ENCODE results near the gene MRO. TPM values are rescaled to one million over a fixed set of nuclear protein-coding genes. Genes with fewer than 3 reads are reported as not detected.

The MRO gene
- total RNA-seq, 1 donor from 2014 or later, result 0.18 TPM

- FAIRE-seq (no peak), DNase-seq (ENCODE audit: low read depth) (no peak)
- Histone ChIP-seq H3K4me1 (ENCODE audit: insufficient read depth, low read length) (no peaks in the 10 kb centered on the region), H3K9ac (ENCODE audit: low read length) (no peak overlapping the region), H4K20me1 (ENCODE audit: insufficient read depth, low read length) (no peaks in the 10 kb centered on the region), H2AFZ (ENCODE audit: low read depth, low read length) (no peak overlapping the region), H3K4me3 (ENCODE audit: insufficient read depth, low read depth, low read length) (no peak overlapping the region), H3K27me3 (ENCODE audit: insufficient read depth, low read length) (no peaks in the 10 kb centered on the region), H3K79me2 (ENCODE audit: insufficient read depth, low read length) (no peaks in the 10 kb centered on the region), H3K27ac (ENCODE audit: low read depth, low read length) (no peak overlapping the region), H3K9me3 (ENCODE audit: insufficient read depth, low read depth, low read length) (no peaks in the 10 kb centered on the region), H3K36me3 (ENCODE audit: insufficient read depth, low read length) (no peaks in the 10 kb centered on the region), H3K4me2 (ENCODE audit: low read length) (no peak overlapping the region)
- Mint-ChIP-seq H3K36me3 (ENCODE audit: low read depth, unreplicated experiment) (no peaks in the 10 kb centered on the region), H3K27me3 (ENCODE audit: low read depth, unreplicated experiment) (peaks cover 11% of the 10 kb centered on the region), H3K27ac (ENCODE audit: unreplicated experiment) (no peak overlapping the region), H3K4me3 (ENCODE audit: unreplicated experiment) (no peak overlapping the region), H3K9me3 (ENCODE audit: unreplicated experiment) (peaks cover 4% of the 10 kb centered on the region), H3K4me1 (ENCODE audit: low read depth, unreplicated experiment) (peaks cover 8% of the 10 kb centered on the region)
- TF ChIP-seq EZH2 (IDR thresholded peaks at IDR 0.05; ENCODE audit: insufficient read depth, low read length) (no peak), CTCF (IDR thresholded peaks at IDR 0.05; ENCODE audit: insufficient read depth, low read depth, low read length) (no peak)
These were observed 66.5 kb downstream of the MRO start for GRCh38 chr18:50753311-50753710.

DNA sequence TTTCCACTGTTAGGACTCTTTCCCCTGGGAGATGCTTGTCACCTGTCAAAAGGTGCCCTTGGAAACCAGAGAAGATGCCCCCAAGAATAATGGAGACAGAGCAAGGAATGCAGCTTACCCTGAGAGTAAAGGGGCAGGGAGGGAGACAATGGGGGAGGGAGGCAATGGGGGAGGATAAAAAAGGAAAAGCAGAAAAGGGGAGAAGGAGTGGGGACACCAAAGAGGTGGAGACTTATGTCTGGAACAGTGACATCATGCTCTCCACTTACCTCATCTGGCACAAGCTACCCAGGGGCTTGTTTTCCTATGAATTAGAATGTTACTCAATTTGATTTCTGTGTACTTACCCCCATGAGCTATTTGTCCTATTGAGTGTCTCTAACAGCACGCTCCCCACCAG, 67.9 kb downstream of the MRO start:
- no peak for DNase-seq (ENCODE audit: low read depth)
- Mint-ChIP-seq H3K4me3 (ENCODE audit: unreplicated experiment) (no peak overlapping the region), H3K27ac (ENCODE audit: unreplicated experiment) (no peak overlapping the region), H3K4me1 (ENCODE audit: low read depth, unreplicated experiment) (peaks cover 8% of the 10 kb centered on the region), H3K36me3 (ENCODE audit: low read depth, unreplicated experiment) (no peaks in the 10 kb centered on the region), H3K9me3 (ENCODE audit: unreplicated experiment) (peaks cover 6% of the 10 kb centered on the region), H3K27me3 (ENCODE audit: low read depth, unreplicated experiment) (peaks cover 11% of the 10 kb centered on the region)
- Histone ChIP-seq H3K4me1 (ENCODE audit: insufficient read depth, low read length) (no peaks in the 10 kb centered on the region), H3K27me3 (ENCODE audit: insufficient read depth, low read length) (no peaks in the 10 kb centered on the region), H3K9me3 (ENCODE audit: insufficient read depth, low read depth, low read length) (no peaks in the 10 kb centered on the region), H3K9ac (ENCODE audit: low read length) (no peak overlapping the region), H3K4me3 (ENCODE audit: insufficient read depth, low read depth, low read length) (no peak overlapping the region), H3K4me2 (ENCODE audit: low read length) (no peak overlapping the region), H4K20me1 (ENCODE audit: insufficient read depth, low read length) (no peaks in the 10 kb centered on the region), H3K79me2 (ENCODE audit: insufficient read depth, low read length) (no peaks in the 10 kb centered on the region), H3K27ac (ENCODE audit: low read depth, low read length) (no peak overlapping the region), H3K36me3 (ENCODE audit: insufficient read depth, low read length) (no peaks in the 10 kb centered on the region), H2AFZ (ENCODE audit: low read depth, low read length) (no peak overlapping the region)
- FAIRE-seq, result no peak
- TF ChIP-seq CTCF (IDR thresholded peaks at IDR 0.05; ENCODE audit: insufficient read depth, low read depth, low read length) (no peak), EZH2 (IDR thresholded peaks at IDR 0.05; ENCODE audit: insufficient read depth, low read length) (no peak)

DNA sequence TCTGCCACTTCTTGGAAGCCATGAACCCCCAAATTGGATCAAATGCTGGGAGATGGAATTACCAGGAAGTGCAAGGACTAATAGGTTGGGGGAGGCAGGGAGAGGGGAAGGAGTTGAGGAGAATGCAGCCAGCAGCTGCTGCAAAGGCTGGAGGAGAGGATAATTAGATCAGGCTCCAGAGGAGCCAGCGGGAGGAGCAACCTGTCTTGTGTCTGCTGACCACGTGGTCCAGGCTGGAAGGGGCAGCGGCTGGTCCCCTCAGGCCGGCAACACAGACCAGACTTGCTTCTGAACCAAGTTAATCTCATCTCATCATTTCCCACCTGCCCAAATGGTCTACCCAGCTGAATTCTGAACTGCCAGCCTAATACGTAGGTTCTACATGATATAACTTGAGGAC, 68.3 kb downstream of the MRO start:
- no peak overlapping the region for H3K27ac Mint-ChIP-seq (ENCODE audit: unreplicated experiment)
- no peak overlapping the region for H3K27ac ChIP-seq (ENCODE audit: low read depth, low read length)

More for the DNA sequence above, 68.3 kb downstream of the MRO start:
- no peaks in the 10 kb centered on the region for H3K36me3 ChIP-seq (ENCODE audit: insufficient read depth, low read length)
- FAIRE-seq (no peak), DNase-seq (ENCODE audit: low read depth) (no peak)
- no peaks in the 10 kb centered on the region for H3K4me1 ChIP-seq (ENCODE audit: insufficient read depth, low read length)
- no peak overlapping the region for H3K4me3 Mint-ChIP-seq (ENCODE audit: unreplicated experiment)
- H3K36me3 Mint-ChIP-seq (ENCODE audit: low read depth, unreplicated experiment), result no peaks in the 10 kb centered on the region
- peaks cover 7% of the 10 kb centered on the region for H3K9me3 Mint-ChIP-seq (ENCODE audit: unreplicated experiment)
- peaks cover 8% of the 10 kb centered on the region for H3K4me1 Mint-ChIP-seq (ENCODE audit: low read depth, unreplicated experiment)
- H3K79me2 ChIP-seq (ENCODE audit: insufficient read depth, low read length), result no peaks in the 10 kb centered on the region
- H3K27me3 Mint-ChIP-seq (ENCODE audit: low read depth, unreplicated experiment), result peaks cover 11% of the 10 kb centered on the region
- H3K27me3 ChIP-seq (ENCODE audit: insufficient read depth, low read length), result no peaks in the 10 kb centered on the region
- no peaks in the 10 kb centered on the region for H4K20me1 ChIP-seq (ENCODE audit: insufficient read depth, low read length)
- H2AFZ ChIP-seq (ENCODE audit: low read depth, low read length), result no peak overlapping the region
- TF ChIP-seq CTCF (IDR thresholded peaks at IDR 0.05; ENCODE audit: insufficient read depth, low read depth, low read length) (no peak), EZH2 (IDR thresholded peaks at IDR 0.05; ENCODE audit: insufficient read depth, low read length) (no peak)
- no peak overlapping the region for H3K4me2 ChIP-seq (ENCODE audit: low read length)
- H3K9ac ChIP-seq (ENCODE audit: low read length), result no peak overlapping the region
- H3K9me3 ChIP-seq (ENCODE audit: insufficient read depth, low read depth, low read length), result no peaks in the 10 kb centered on the region
- H3K4me3 ChIP-seq (ENCODE audit: insufficient read depth, low read depth, low read length), result no peak overlapping the region

All from astrocyte (in vitro differentiated cells and primary cell).